ENCODE measurements around the gene WDR93.
A peak's percentile ranks its signal among the peaks of the same experiment; 100 is the strongest.

The WDR93 gene

GRCh38 chr15:89767411-89767915 lies 76.9 kb downstream of the WDR93 start:
- H3K27ac ChIP-seq, result no peak overlapping the region
- no peak for DNase-seq (ENCODE audit: low spot score)
- TF ChIP-seq CTCF (IDR thresholded peaks at IDR 0.05), result no peak
- no peak overlapping the region for H3K4me3 ChIP-seq

- Histone ChIP-seq H3K4me3 (no peak overlapping the region), H3K27ac (no peak overlapping the region)
- TF ChIP-seq CTCF (IDR thresholded peaks at IDR 0.05), result no peak
- DNase-seq (ENCODE audit: low spot score), result no peak
These were observed 77.5 kb downstream of the WDR93 start for GRCh38 chr15:89768071-89768500.

- no peak overlapping the region for H3K27ac ChIP-seq
- TF ChIP-seq CTCF (IDR thresholded peaks at IDR 0.05), result no peak
- DNase-seq (ENCODE audit: low spot score), result no peak
- H3K4me3 ChIP-seq, result no peak overlapping the region
These were observed 78.8 kb downstream of the WDR93 start for GRCh38 chr15:89769366-89769765.

GRCh38 chr15:89770041-89770440 lies 79.4 kb downstream of the WDR93 start:
- DNase-seq (ENCODE audit: low spot score), result no peak
- no peak for TF ChIP-seq CTCF (IDR thresholded peaks at IDR 0.05)
- Histone ChIP-seq H3K4me3 (no peak overlapping the region), H3K27ac (no peak overlapping the region)

- DNase-seq (ENCODE audit: low spot score), result no peak
- Histone ChIP-seq H3K4me3 (no peak overlapping the region), H3K27ac (no peak overlapping the region)
- no peak for TF ChIP-seq CTCF (IDR thresholded peaks at IDR 0.05)
These were observed 82.4 kb downstream of the WDR93 start for GRCh38 chr15:89772932-89773583.

- no peak overlapping the region for H3K4me3 ChIP-seq
- TF ChIP-seq CTCF (IDR thresholded peaks at IDR 0.05), result no peak
- no peak for DNase-seq (ENCODE audit: low spot score)
- H3K27ac ChIP-seq, result no peak overlapping the region
These were observed 83.9 kb downstream of the WDR93 start for GRCh38 chr15:89774492-89774891.

GRCh38 chr15:89775815-89776214 lies 85.2 kb downstream of the WDR93 start:
- DNase-seq (ENCODE audit: low spot score), result peak; percentile 69
- Histone ChIP-seq H3K27ac (no peak overlapping the region), H3K4me3 (peak overlapping the region; percentile 71)
- TF ChIP-seq CTCF (IDR thresholded peaks at IDR 0.05), result no peak
